GM12878 (cell line): ENCODE measurements around the gene WDR77. TPM values are rescaled to one million over a fixed set of nuclear protein-coding genes. Genes with fewer than 3 reads are reported as not detected.

Experiments used
- ATAC-seq: fragments of 200-7000 bp; cut with Tn5 transposase; 3 replicates; pipeline ENCODE4 v1.9.1; 2020; ENCODE audit warnings: mild to moderate bottlenecking, moderate library complexity
- BruUV-seq: library from RNA; stranded (reverse); fragments of 400-500 nt; replicated peaks from 2 replicates; lab custom pipeline; 2021; lab: Mats Ljungman, UMichigan
- CTCF ChIA-PET: fragments of 300-600 bp; sonication (Branson Sonifier 250); formaldehyde crosslinking; extraction: SDS; loops from one replicate; lab custom pipeline; 2021; ENCODE audit warnings: inconsistent platforms; lab: Yijun Ruan, JAX
- POLR2A ChIA-PET: fragments of 350-600 bp; formaldehyde crosslinking; extraction: SDS; loops from one replicate; lab custom pipeline; 2021; ENCODE audit warnings: inconsistent platforms; lab: Charles Lee
- RAD21 ChIA-PET: fragments of 300-600 bp; sonication (Branson Sonifier 250); formaldehyde crosslinking; loops from one replicate; lab custom pipeline; 2023; ENCODE audit warnings: antibody characterized with exemption; ENCODE audit not compliant: unreplicated experiment; lab: Charles Lee
- SMC1A ChIA-PET: fragments of 300-600 bp; sonication (Branson Sonifier 250); formaldehyde crosslinking; loops from one replicate; lab custom pipeline; 2023; ENCODE audit not compliant: unreplicated experiment, uncharacterized antibody; lab: Charles Lee
- DNase-seq: peaks from one replicate; pipeline ENCODE4 v3.0.0-alpha.2; 2011; ENCODE audit warnings: low read depth, low spot score
- FAIRE-seq: peaks from 3 replicates; lab custom pipeline; 2011; peaks lifted over from hg19 to GRCh38; lab: Jason Lieb, UNC
- H2AFZ ChIP-seq: 2 replicates; pipeline ENCODE4 v1.6.0; 2011; ENCODE audit warnings: low read depth, low read length, control low read depth; ENCODE audit not compliant: control insufficient read depth
- H3K27ac ChIP-seq: 2 replicates; pipeline ENCODE4 v1.5.1; 2011; ENCODE audit warnings: control low read depth; ENCODE audit not compliant: control insufficient read depth, insufficient read depth
- H3K27me3 ChIP-seq, 2 experiments: replicated peaks in 1 of 2; 2 replicates each; pipeline versions ENCODE4 v1.6.0 to v1.6.1; 2011; ENCODE audit warnings: low read length in 1 of 2; ENCODE audit not compliant: control insufficient read depth in 2 of 2, insufficient read depth in 2 of 2
- H3K36me3 ChIP-seq, 2 experiments: 2 replicates each; pipeline ENCODE4 v1.5.1; 2011; ENCODE audit warnings: low read length in 1 of 2; ENCODE audit not compliant: control insufficient read depth in 2 of 2, insufficient read depth in 2 of 2
- H3K4me1 ChIP-seq: 2 replicates; pipeline ENCODE4 v1.6.1; 2011; ENCODE audit warnings: mild to moderate bottlenecking, low read length, moderate library complexity, mixed read lengths; ENCODE audit not compliant: control insufficient read depth, insufficient read depth
- H3K4me2 ChIP-seq: 2 replicates; pipeline ENCODE4 v1.6.0; 2011; ENCODE audit warnings: control low read depth; ENCODE audit not compliant: control insufficient read depth, insufficient read depth
- H3K4me3 ChIP-seq: fragments of 200-600 bp; sonication (generic); 2 replicates; pipeline ENCODE4 v1.5.1; 2016
- H3K79me2 ChIP-seq: 2 replicates; pipeline ENCODE4 v1.6.0; 2011; ENCODE audit warnings: low read length; ENCODE audit not compliant: control insufficient read depth, insufficient read depth
- H3K9ac ChIP-seq: 2 replicates; pipeline ENCODE4 v1.8.0; 2011; ENCODE audit warnings: low read length, control low read depth, mixed read lengths; ENCODE audit not compliant: control insufficient read depth, insufficient read depth
- H3K9me3 ChIP-seq: replicated peaks from 3 replicates; pipeline ENCODE4 v1.5.1; 2011; ENCODE audit warnings: mild to moderate bottlenecking, low read length; ENCODE audit not compliant: control insufficient read depth, insufficient read depth
- H4K20me1 ChIP-seq: 2 replicates; pipeline ENCODE4 v1.6.0; 2011; ENCODE audit not compliant: control insufficient read depth, insufficient read depth
- BMI1 ChIP-seq: fragments of 450-650 bp; IDR thresholded peaks from 2 replicates; pipeline ENCODE4 v1.6.1; 2016; ENCODE audit warnings: mild to moderate bottlenecking, moderate library complexity, borderline replicate concordance
- BRCA1 ChIP-seq: IDR thresholded peaks from 2 replicates; pipeline ENCODE4 v1.6.1; 2011; ENCODE audit warnings: low read depth, low read length, improper control_type of control experiment
- FOS ChIP-seq: IDR thresholded peaks from 3 replicates; pipeline ENCODE4 v1.6.1; 2011; ENCODE audit warnings: borderline replicate concordance; ENCODE audit not compliant: insufficient read length; ENCODE audit errors: extremely low read depth
- FOXK2 ChIP-seq: fragments of 450-650 bp; IDR thresholded peaks from 2 replicates; pipeline ENCODE4 v1.6.1; 2017; ENCODE audit warnings: mild to moderate bottlenecking, moderate library complexity
- FOXM1 ChIP-seq: IDR thresholded peaks from 2 replicates; pipeline ENCODE4 v1.6.1; 2012; ENCODE audit warnings: low read depth, mild to moderate bottlenecking, inconsistent platforms, low read length, moderate library complexity
- JUNB ChIP-seq: IDR thresholded peaks from 2 replicates; pipeline ENCODE4 v1.6.1; 2016; ENCODE audit warnings: antibody characterized with exemption, mild to moderate bottlenecking
- JUND ChIP-seq: IDR thresholded peaks from 2 replicates; pipeline ENCODE4 v1.6.1; 2012; ENCODE audit warnings: low read depth, mild to moderate bottlenecking, low read length, improper control_type of control experiment, moderate library complexity
- KAT2A ChIP-seq: conservative IDR thresholded peaks from 2 replicates; pipeline ENCODE4 v1.6.1; 2011; ENCODE audit warnings: low read depth, low read length; ENCODE audit not compliant: control insufficient read depth
- MEF2A ChIP-seq: IDR thresholded peaks from 2 replicates; pipeline ENCODE4 v1.6.1; 2011; ENCODE audit warnings: low read depth, mild to moderate bottlenecking, low read length, moderate library complexity; ENCODE audit not compliant: insufficient read depth
- MTA3 ChIP-seq: IDR thresholded peaks from 2 replicates; pipeline ENCODE4 v1.6.1; 2012; ENCODE audit warnings: low read length, inconsistent platforms, borderline replicate concordance
- POLR2A ChIP-seq: IDR thresholded peaks from 2 replicates; pipeline ENCODE4 v1.6.1; 2011; ENCODE audit warnings: low read depth, mild to moderate bottlenecking, low read length
- RAD21 ChIP-seq: IDR thresholded peaks from 2 replicates; pipeline ENCODE4 v1.6.1; 2011; ENCODE audit warnings: mild to moderate bottlenecking, low read depth, low read length, moderate library complexity; ENCODE audit not compliant: insufficient read depth
- SMAD5 ChIP-seq: IDR thresholded peaks from 2 replicates; pipeline ENCODE4 v1.6.1; 2016; ENCODE audit warnings: antibody characterized with exemption, low read depth
- SMC3 ChIP-seq: IDR thresholded peaks from 2 replicates; pipeline ENCODE4 v1.6.1; 2011; ENCODE audit warnings: low read length, improper control_type of control experiment, borderline replicate concordance
- STAT1 ChIP-seq: fragments of 450-650 bp; conservative IDR thresholded peaks from 2 replicates; pipeline ENCODE4 v1.6.1; 2014; ENCODE audit warnings: antibody characterized with exemption, mild to moderate bottlenecking
- TARDBP ChIP-seq: IDR thresholded peaks from 2 replicates; pipeline ENCODE4 v1.6.1; 2016; ENCODE audit warnings: borderline replicate concordance
- TCF12 ChIP-seq: IDR thresholded peaks from 2 replicates; pipeline ENCODE4 v1.6.1; 2011; ENCODE audit warnings: low read depth, mild to moderate bottlenecking, low read length
- WRNIP1 ChIP-seq: IDR thresholded peaks from 2 replicates; pipeline ENCODE4 v1.6.1; 2011; ENCODE audit warnings: low read depth, low read length, improper control_type of control experiment, borderline replicate concordance
- ZNF622 ChIP-seq: fragments of 450-650 bp; IDR thresholded peaks from 2 replicates; pipeline ENCODE4 v1.6.1; 2017; ENCODE audit warnings: mild to moderate bottlenecking, inconsistent platforms
- WGBS: methylation state at CpG from one replicate; pipeline ENCODE4 v1.1.6; 2016; ENCODE audit warnings: low lambda C conversion rate; ENCODE audit not compliant: insufficient replicate concordance, insufficient coverage; ENCODE audit errors: missing lambda C conversion rate; 5-methylcytosine and 5-hydroxymethylcytosine counted together
- in situ Hi-C: fragments of 300-500 bp; cut with MboI; formaldehyde crosslinking; loops from 9 replicates; pipeline ENCODE4 v1.14.3; 2018; ENCODE audit warnings: mixed read lengths
- intact Hi-C: fragments of 100-400 bp; cut with micrococcal nuclease; formaldehyde crosslinking; loops from one replicate; pipeline ENCODE4 v1.14.2; 2022; ENCODE audit not compliant: unreplicated experiment
- polyA plus RNA-seq, 11 experiments: library from polyadenylated mRNA; depleted of rRNA in 4 of 11; unstranded in 6 of 11; stranded (reverse) in 5 of 11; fragments of >200 nt; fragmentation: Nextera tagmentation in 4 of 11; fragmentation: Illumina TruSeq in 1 of 11; extraction: Ambion mirVana in 4 of 11; extraction: Trizol in 1 of 11; gene quantifications; 1 replicate in 1 of 11; 2 replicates in 10 of 11; pipeline versions ENCODE4 v1.2.1 to v1.2.3, GENCODE V29; 2011 to 2016; ENCODE audit warnings: inconsistent platforms in 2 of 11, missing spikeins in 2 of 11, low read depth in 1 of 11
- total RNA-seq, 4 experiments: library from RNA; depleted of rRNA in 3 of 4; stranded (reverse); fragments of >200 nt in 3 of 4; fragmentation: Illumina TruSeq in 1 of 4; extraction: Trizol in 1 of 4; gene quantifications; 2 replicates each; pipeline versions ENCODE4 v1.2.1 to v1.2.3, GENCODE V29; 2013 to 2021
- TF ChIP-seq, protein P1 (sequence below), 3 experiments: IDR thresholded peaks in 2 of 3; conservative IDR thresholded peaks in 1 of 3; 2 replicates each; pipeline ENCODE4 v1.5.1; 2011; ENCODE audit warnings: low read depth in 3 of 3, low read length in 3 of 3, mild to moderate bottlenecking in 3 of 3, control low read depth in 2 of 3, moderate library complexity in 2 of 3, inconsistent platforms in 1 of 3, mixed read lengths in 1 of 3; ENCODE audit not compliant: control insufficient read depth in 2 of 3, insufficient read depth in 1 of 3; ENCODE audit errors: extremely low read depth in 1 of 3

The WDR77 gene
- total and polyA plus RNA-seq, 10 of the 15 experiments (the other 5 are each of a cell fraction or from before 2014, with no cell fraction given) = 12.7 to 167 (median 67.1) TPM

GRCh38 chr1:111399792-111400610, 49.1 kb downstream of the WDR77 start:
- ChIA-PET POLR2A (interaction anchor here (0.6 to 1.6 kb wide), 3 partner anchors 177 to 360 kb away, joined by 3 to 8 read pairs (median 7); no protein-coding TSS in a partner anchor), RAD21 (interaction anchor here (0.8 to 3.3 kb wide), 17 partner anchors 12 to 370 kb away, joined by 3 to 37 read pairs (median 3); no protein-coding TSS in a partner anchor), SMC1A (interaction anchor here (0.7 to 3.4 kb wide), 32 partner anchors 10 to 615 kb away, joined by 3 to 37 read pairs (median 6); partner anchors contain the start of gene CHI3L2), CTCF (interaction anchor here (0.6 to 8.1 kb wide), 50 partner anchors 9 to 572 kb away, joined by 3 to 117 read pairs (median 4); partner anchors contain the start of gene CHI3L2)
- Histone ChIP-seq H2AFZ (peak overlapping the region; percentile 50; the same call in 1 of the 2 replicates), H4K20me1 (no peaks in the 10 kb centered on the region), H3K27ac (no peak overlapping the region), H3K4me3 (no peak overlapping the region), H3K9me3 (no peaks in the 10 kb centered on the region), H3K27me3 (no peaks in the 10 kb centered on the region), H3K4me2 (no peak overlapping the region), H3K9ac (no peak overlapping the region), H3K36me3 (no peaks in the 10 kb centered on the region), H3K4me1 (no peaks in the 10 kb centered on the region), H3K79me2 (no peaks in the 10 kb centered on the region)
- BruUV-seq = no TSS peak
- peak; percentile 15 for DNase-seq
- WGBS = 23% methylated on average over 9 of the region's 9 CpGs
- peak; percentile 44; the same call in 2 of the 3 replicates for ATAC-seq
- intact Hi-C loops (loop anchor here (1.0 to 10.0 kb wide), 3 partner anchors 177 to 369 kb away; no protein-coding TSS in a partner anchor), in situ Hi-C loops (no loop called here)
- peak; percentile 72 for FAIRE-seq
- TF ChIP-seq JUND (no peak), SMC3 (peak; percentile 82), POLR2A (no peak), BMI1 (no peak), WRNIP1 (no peak), MTA3 (no peak), JUNB (no peak), RAD21 (peak; percentile 86), FOS (no peak), FOXK2 (no peak), BRCA1 (no peak), STAT1 (no peak), KAT2A (no peak), FOXM1 (no peak), MEF2A (no peak), TCF12 (no peak), SMAD5 (no peak), TARDBP (no peak), ZNF622 (no peak)
- TF ChIP-seq, protein P1, sequence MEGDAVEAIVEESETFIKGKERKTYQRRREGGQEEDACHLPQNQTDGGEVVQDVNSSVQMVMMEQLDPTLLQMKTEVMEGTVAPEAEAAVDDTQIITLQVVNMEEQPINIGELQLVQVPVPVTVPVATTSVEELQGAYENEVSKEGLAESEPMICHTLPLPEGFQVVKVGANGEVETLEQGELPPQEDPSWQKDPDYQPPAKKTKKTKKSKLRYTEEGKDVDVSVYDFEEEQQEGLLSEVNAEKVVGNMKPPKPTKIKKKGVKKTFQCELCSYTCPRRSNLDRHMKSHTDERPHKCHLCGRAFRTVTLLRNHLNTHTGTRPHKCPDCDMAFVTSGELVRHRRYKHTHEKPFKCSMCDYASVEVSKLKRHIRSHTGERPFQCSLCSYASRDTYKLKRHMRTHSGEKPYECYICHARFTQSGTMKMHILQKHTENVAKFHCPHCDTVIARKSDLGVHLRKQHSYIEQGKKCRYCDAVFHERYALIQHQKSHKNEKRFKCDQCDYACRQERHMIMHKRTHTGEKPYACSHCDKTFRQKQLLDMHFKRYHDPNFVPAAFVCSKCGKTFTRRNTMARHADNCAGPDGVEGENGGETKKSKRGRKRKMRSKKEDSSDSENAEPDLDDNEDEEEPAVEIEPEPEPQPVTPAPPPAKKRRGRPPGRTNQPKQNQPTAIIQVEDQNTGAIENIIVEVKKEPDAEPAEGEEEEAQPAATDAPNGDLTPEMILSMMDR (IDR thresholded peaks at IDR 0.05 in 2 of 3, conservative IDR thresholded peaks at IDR 0.05 in 1 of 3; ENCODE audit: control insufficient read depth in 2 of 3, extremely low read depth in 1 of 3, insufficient read depth in 1 of 3, low read depth in 3 of 3, low read length in 3 of 3) = peak; percentile 60 to 64 (median 60)
